ENCODE measurements around the gene TP73. TPM values are rescaled to one million over a fixed set of nuclear protein-coding genes. Genes with fewer than 3 reads are reported as not detected.

The TP73 gene
- total RNA-seq, 4 donors from 2014 or later, result 0.30 to 0.76 TPM; not detected in 2

DNA sequence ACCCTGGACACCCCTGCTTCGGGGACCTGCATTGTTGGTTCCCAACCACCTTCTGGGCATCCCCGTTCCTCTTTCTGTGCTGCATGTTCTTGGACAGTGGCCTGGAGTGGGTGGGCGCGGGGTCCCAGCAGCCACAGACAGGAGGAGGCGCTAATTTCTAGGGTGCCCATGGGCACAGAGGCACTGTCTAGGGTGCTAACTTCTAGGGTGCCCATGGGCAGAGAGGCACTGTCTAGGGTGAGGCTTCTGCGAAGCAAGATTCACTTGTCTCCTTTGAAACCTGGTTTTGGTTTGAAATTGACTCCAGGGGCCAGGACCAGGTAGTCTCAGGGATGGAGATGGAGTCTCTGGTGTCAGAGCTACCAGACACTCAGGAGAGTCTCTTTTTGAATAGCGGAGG, 40.2 kb upstream of the TP73 start:
- no peaks in the 10 kb centered on the region for H3K9me3 ChIP-seq
- DNase-seq, result no peak
- H3K27me3 ChIP-seq, result no peaks in the 10 kb centered on the region
- no peak for TF ChIP-seq POLR2A (IDR thresholded peaks at IDR 0.05)
- TF ChIP-seq, protein P1, sequence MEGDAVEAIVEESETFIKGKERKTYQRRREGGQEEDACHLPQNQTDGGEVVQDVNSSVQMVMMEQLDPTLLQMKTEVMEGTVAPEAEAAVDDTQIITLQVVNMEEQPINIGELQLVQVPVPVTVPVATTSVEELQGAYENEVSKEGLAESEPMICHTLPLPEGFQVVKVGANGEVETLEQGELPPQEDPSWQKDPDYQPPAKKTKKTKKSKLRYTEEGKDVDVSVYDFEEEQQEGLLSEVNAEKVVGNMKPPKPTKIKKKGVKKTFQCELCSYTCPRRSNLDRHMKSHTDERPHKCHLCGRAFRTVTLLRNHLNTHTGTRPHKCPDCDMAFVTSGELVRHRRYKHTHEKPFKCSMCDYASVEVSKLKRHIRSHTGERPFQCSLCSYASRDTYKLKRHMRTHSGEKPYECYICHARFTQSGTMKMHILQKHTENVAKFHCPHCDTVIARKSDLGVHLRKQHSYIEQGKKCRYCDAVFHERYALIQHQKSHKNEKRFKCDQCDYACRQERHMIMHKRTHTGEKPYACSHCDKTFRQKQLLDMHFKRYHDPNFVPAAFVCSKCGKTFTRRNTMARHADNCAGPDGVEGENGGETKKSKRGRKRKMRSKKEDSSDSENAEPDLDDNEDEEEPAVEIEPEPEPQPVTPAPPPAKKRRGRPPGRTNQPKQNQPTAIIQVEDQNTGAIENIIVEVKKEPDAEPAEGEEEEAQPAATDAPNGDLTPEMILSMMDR (IDR thresholded peaks at IDR 0.05), result no peak
- no peaks in the 10 kb centered on the region for H3K36me3 ChIP-seq
- peaks cover 0 to 15% of the 10 kb centered on the region in 2 donors for H3K4me1 ChIP-seq
- no peak overlapping the region for H3K27ac ChIP-seq
- H3K4me3 ChIP-seq, result no peak overlapping the region
- intact Hi-C loops (cut with DNase I; ENCODE audit: low total_unique reads), result no loop called here

DNA sequence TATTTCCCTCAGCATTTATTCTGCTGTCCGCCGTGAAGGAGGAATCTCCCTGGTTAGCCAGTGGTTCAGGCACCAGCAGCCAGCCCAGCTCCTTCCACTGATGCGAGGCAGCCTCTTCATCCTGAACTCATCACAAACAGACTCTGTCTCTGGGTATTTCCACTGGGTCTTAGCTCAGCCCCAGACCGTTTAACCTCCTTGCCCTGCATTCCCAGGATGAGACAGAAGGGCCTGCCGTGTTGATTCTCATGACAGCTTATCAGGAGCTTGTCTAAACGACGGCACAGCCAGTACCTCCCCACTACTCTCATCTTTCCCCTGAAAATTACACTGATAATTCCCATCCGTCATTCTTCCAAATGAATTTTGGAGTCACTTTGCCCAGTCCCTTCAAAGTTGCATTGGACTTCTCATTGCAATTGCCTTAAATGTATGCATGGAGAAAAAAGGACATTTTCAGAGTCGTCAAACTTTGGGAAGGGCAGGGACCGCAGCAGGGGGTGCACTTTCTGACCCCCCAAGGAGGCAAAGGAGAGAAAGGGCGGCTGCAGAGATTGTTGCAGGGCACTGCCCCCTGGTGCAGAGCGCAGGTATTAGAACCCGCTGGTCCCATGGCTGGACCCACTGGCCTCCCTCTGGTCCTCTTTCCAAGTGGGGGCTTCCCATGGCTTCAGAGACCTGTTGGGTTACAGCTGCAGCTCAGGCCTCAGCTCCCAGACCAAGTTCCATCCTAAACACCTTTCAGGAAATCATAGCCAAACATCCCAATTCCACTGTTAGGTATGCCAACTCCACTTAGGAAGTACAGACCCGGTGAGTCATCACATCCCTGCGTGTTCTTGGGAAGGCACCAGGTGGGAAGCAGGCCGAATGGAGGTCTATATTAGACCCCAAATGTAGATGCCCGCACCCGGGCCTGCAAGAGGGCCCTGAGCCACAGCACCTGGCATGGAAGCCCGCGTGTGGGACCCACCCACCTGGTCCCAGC, 37.3 kb upstream of the TP73 start:
- TF ChIP-seq, protein P1 (IDR thresholded peaks at IDR 0.05), result peak in 3 of 4 experiments; percentile 19 to 32 (median 29)
- TF ChIP-seq POLR2A (IDR thresholded peaks at IDR 0.05), result no peak
- no peak for DNase-seq
- Histone ChIP-seq H3K27ac (no peak overlapping the region), H3K27me3 (no peaks in the 10 kb centered on the region), H3K4me3 (no peak overlapping the region), H3K4me1 (peaks cover 0 to 15% of the 10 kb centered on the region in 2 donors), H3K36me3 (no peaks in the 10 kb centered on the region), H3K9me3 (no peaks in the 10 kb centered on the region)
- intact Hi-C loops (cut with DNase I; ENCODE audit: low total_unique reads), result loop anchor here (5.0 kb wide), 1 partner anchor 123 kb away; no protein-coding TSS in a partner anchor

DNA sequence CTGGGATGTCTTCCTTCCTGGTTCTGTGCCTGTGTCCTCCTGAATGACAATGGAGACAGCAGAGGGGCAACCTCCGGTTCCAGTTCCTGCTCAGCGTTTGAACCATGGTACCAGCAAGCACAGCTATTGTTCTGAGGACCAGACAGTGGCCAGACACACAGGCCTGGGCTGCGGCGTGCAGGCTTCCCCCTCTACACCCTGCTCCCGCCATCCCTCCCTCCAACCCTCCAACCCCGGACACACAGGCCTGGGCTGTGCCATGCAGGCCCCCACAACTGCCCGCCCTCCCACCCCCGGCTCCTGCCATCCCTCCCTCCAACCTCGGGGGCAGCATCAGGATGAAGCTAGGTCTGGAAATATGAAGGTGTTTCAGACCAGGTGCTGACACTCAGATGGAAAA, 35.5 kb upstream of the TP73 start:
- TF ChIP-seq, protein P1 (IDR thresholded peaks at IDR 0.05), result no peak
- no peak for TF ChIP-seq POLR2A (IDR thresholded peaks at IDR 0.05)
- no peak for DNase-seq
- intact Hi-C loops (cut with DNase I; ENCODE audit: low total_unique reads), result loop anchor here (5.0 kb wide), 1 partner anchor 125 kb away; no protein-coding TSS in a partner anchor
- H3K27ac ChIP-seq, result no peak overlapping the region
- no peaks in the 10 kb centered on the region for H3K9me3 ChIP-seq
- no peaks in the 10 kb centered on the region for H3K36me3 ChIP-seq
- no peak overlapping the region for H3K4me3 ChIP-seq
- H3K4me1 ChIP-seq, result peaks cover 0 to 2% of the 10 kb centered on the region in 2 donors
- H3K27me3 ChIP-seq, result no peaks in the 10 kb centered on the region

DNA sequence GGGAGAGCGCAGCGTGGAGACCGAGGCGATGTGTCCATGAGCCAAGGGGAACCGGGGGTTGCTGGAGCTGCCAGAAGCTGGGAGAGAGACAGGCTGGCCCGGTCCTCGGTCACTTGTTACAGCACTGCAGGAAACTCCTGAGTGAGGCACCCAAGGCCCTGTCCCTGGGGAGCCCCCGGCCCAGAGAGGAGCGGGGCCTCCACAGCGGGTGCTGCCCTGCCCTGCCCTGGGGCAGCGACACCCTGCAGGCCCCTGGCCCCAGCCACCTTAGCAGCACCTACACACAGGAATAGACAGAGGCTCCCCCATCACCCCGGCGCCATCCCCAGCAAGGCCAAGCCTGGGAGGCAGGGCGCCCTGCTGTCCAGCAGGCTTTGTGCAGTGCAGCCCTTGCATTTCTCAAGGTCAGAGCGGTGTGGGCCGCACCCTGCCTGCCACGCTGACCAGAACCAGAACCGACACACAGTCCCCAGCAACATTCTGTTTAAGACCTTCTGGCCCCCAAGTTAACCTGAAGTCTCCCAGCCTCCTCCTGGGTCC, 34.4 kb upstream of the TP73 start:
- Histone ChIP-seq H3K27me3 (no peaks in the 10 kb centered on the region), H3K9me3 (no peaks in the 10 kb centered on the region), H3K4me3 (no peak overlapping the region), H3K36me3 (no peaks in the 10 kb centered on the region), H3K27ac (no peak overlapping the region), H3K4me1 (no peaks in the 10 kb centered on the region)
- intact Hi-C loops (cut with DNase I; ENCODE audit: low total_unique reads), result loop anchor here (5.0 kb wide), 1 partner anchor 126 kb away; no protein-coding TSS in a partner anchor
- DNase-seq, result no peak
- TF ChIP-seq POLR2A (IDR thresholded peaks at IDR 0.05), result no peak
- TF ChIP-seq, protein P1 (IDR thresholded peaks at IDR 0.05), result no peak

DNA sequence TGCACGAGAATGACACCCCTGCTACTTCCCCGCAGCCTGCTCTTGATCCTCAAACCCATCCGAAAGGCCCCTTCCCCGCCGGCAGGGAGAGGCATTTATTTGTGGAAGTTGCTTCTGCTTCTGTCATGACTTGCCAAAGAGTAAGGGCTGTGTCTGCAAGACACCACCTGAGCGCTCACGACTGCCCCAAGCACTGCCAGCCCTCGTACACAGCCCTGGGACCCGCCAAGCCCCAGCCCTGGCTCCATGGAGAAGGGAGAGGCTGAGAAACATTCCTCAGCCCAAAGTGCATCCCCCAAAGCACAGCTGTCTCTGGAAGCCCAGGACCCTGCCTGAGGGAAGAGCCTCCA, 33.8 kb upstream of the TP73 start:
- TF ChIP-seq, protein P1 (IDR thresholded peaks at IDR 0.05), result no peak
- Histone ChIP-seq H3K27ac (no peak overlapping the region), H3K36me3 (no peaks in the 10 kb centered on the region), H3K4me1 (peaks cover 0 to 5% of the 10 kb centered on the region in 2 donors), H3K9me3 (no peaks in the 10 kb centered on the region), H3K27me3 (no peaks in the 10 kb centered on the region), H3K4me3 (no peak overlapping the region)
- no peak for DNase-seq
- intact Hi-C loops (cut with DNase I; ENCODE audit: low total_unique reads), result loop anchor here (5.0 kb wide), 1 partner anchor 126 kb away; no protein-coding TSS in a partner anchor
